Fibroblast of villous mesenchyme (primary cell): ENCODE results near the gene PCDH20. TPM values are rescaled to one million over a fixed set of nuclear protein-coding genes. Genes with fewer than 3 reads are reported as not detected.

Experiments
- DNase-seq: peaks from one replicate; pipeline ENCODE4 v3.0.0-alpha.2; 2010; ENCODE audit warnings: low read depth
- H3K4me3 ChIP-seq: 2 replicates; pipeline ENCODE4 v1.5.1; 2011; ENCODE audit warnings: low read depth, mild to moderate bottlenecking, low read length
- CTCF ChIP-seq: IDR thresholded peaks from 2 replicates; pipeline ENCODE4 v1.5.1; 2012; ENCODE audit warnings: low read depth, mild to moderate bottlenecking, low read length; ENCODE audit not compliant: insufficient read depth
- total RNA-seq: library from RNA; depleted of rRNA; stranded (reverse); fragments of >200 nt; gene quantifications from 2 replicates; pipeline ENCODE4 v1.2.3, GENCODE V29; 2012

Gene PCDH20
- under 0.01 and 0.43 TPM in 2 replicates for total RNA-seq

- no peak within 1 kb of the TSS for H3K4me3 ChIP-seq
- TF ChIP-seq CTCF, result no peak
- DNase-seq, result no peak
These were observed at the start of gene PCDH20 for GRCh38 chr13:61415749-61416148. Gene PCDH20 (minus strand): TSS chr13:61415849. CDS start chr13:61415158, 691 bp downstream.

- DNase-seq, result no peak
- TF ChIP-seq CTCF, result no peak
- no peak overlapping the region for H3K4me3 ChIP-seq
These were observed 47.4 kb upstream of the PCDH20 start for GRCh38 chr13:61463024-61463423.

GRCh38 chr13:61453121-61453520 is 37.5 kb upstream of the PCDH20 start:
- TF ChIP-seq CTCF, result no peak
- H3K4me3 ChIP-seq, result no peak overlapping the region
- DNase-seq, result no peak

GRCh38 chr13:61432029-61432428 is 16.4 kb upstream of the PCDH20 start:
- no peak for DNase-seq
- no peak for TF ChIP-seq CTCF

GRCh38 chr13:61423915-61424314 is 8.3 kb upstream of the PCDH20 start:
- no peak for TF ChIP-seq CTCF
- no peak overlapping the region for H3K4me3 ChIP-seq
- DNase-seq, result no peak

More at GRCh38 chr13:61432029-61432428, 16.4 kb upstream of the PCDH20 start:
- no peak overlapping the region for H3K4me3 ChIP-seq

GRCh38 chr13:61417086-61417570 is 1.5 kb upstream of the PCDH20 start:
- H3K4me3 ChIP-seq, result no peak overlapping the region
- no peak for DNase-seq
- no peak for TF ChIP-seq CTCF

- H3K4me3 ChIP-seq, result no peak overlapping the region
- DNase-seq, result no peak
- TF ChIP-seq CTCF, result no peak
These were observed 459 bp downstream of the PCDH20 start for GRCh38 chr13:61415058-61415721.
